ENCODE measurements around the gene PDZD2.

Gene PDZD2

GRCh38 chr5:31924005-31924404 lies 285.1 kb downstream of the PDZD2 start:
- no peak overlapping the region for H2AFZ ChIP-seq (ENCODE audit: low read length)
- H3K27me3 ChIP-seq (replicated peaks; ENCODE audit: insufficient read depth, low read length) = no peaks in the 10 kb centered on the region
- no peaks in the 10 kb centered on the region for H3K4me1 ChIP-seq (ENCODE audit: low read length)
- no peak overlapping the region for H3K4me2 ChIP-seq (ENCODE audit: low read depth, low read length)
- no peak overlapping the region for H3K9ac ChIP-seq (ENCODE audit: low read length)
- H3F3A ChIP-seq (ENCODE audit: insufficient read depth, low read length) = no peaks in the 10 kb centered on the region
- no peaks in the 10 kb centered on the region for H3K9me3 ChIP-seq (replicated peaks; ENCODE audit: insufficient read depth, low read length)
- no peak for DNase-seq
- no peak overlapping the region for H3K27ac ChIP-seq (ENCODE audit: low read length)
- H3K4me3 ChIP-seq (ENCODE audit: low read length) = no peak overlapping the region
- H3K9me2 ChIP-seq (replicated peaks; ENCODE audit: insufficient read depth, low read length) = no peaks in the 10 kb centered on the region
- TF ChIP-seq CTCF (IDR thresholded peaks at IDR 0.05; ENCODE audit: low read length) = no peak
- TF ChIP-seq EZH2 (optimal IDR thresholded peaks at IDR 0.05; ENCODE audit: low read depth, low read length) = no peak
- no peak for TF ChIP-seq EZH2phosphoT487 (IDR thresholded peaks at IDR 0.05; ENCODE audit: low read length)
- H4K20me1 ChIP-seq (ENCODE audit: insufficient read depth, low read length) = no peaks in the 10 kb centered on the region
- no peaks in the 10 kb centered on the region for H3K36me3 ChIP-seq (replicated peaks; ENCODE audit: insufficient read depth, low read length)
- H3K79me2 ChIP-seq (ENCODE audit: low read length) = no peaks in the 10 kb centered on the region

- Histone ChIP-seq H3K36me3 (replicated peaks; ENCODE audit: insufficient read depth, low read length) (no peaks in the 10 kb centered on the region), H3F3A (ENCODE audit: insufficient read depth, low read length) (no peaks in the 10 kb centered on the region), H2AFZ (ENCODE audit: low read length) (no peak overlapping the region), H3K27ac (ENCODE audit: low read length) (no peak overlapping the region), H3K4me3 (ENCODE audit: low read length) (no peak overlapping the region), H3K9ac (ENCODE audit: low read length) (no peak overlapping the region), H3K79me2 (ENCODE audit: low read length) (no peaks in the 10 kb centered on the region), H3K4me1 (ENCODE audit: low read length) (no peaks in the 10 kb centered on the region), H3K4me2 (ENCODE audit: low read depth, low read length) (no peak overlapping the region), H3K9me2 (replicated peaks; ENCODE audit: insufficient read depth, low read length) (no peaks in the 10 kb centered on the region), H3K27me3 (replicated peaks; ENCODE audit: insufficient read depth, low read length) (no peaks in the 10 kb centered on the region), H3K9me3 (replicated peaks; ENCODE audit: insufficient read depth, low read length) (no peaks in the 10 kb centered on the region), H4K20me1 (ENCODE audit: insufficient read depth, low read length) (no peaks in the 10 kb centered on the region)
- DNase-seq = no peak
- TF ChIP-seq CTCF (IDR thresholded peaks at IDR 0.05; ENCODE audit: low read length) = no peak
- TF ChIP-seq EZH2phosphoT487 (IDR thresholded peaks at IDR 0.05; ENCODE audit: low read length) = no peak
- no peak for TF ChIP-seq EZH2 (optimal IDR thresholded peaks at IDR 0.05; ENCODE audit: low read depth, low read length)
Measured at GRCh38 chr5:31931874-31932273, 292.9 kb downstream of the PDZD2 start.

- no peaks in the 10 kb centered on the region for H3K79me2 ChIP-seq (ENCODE audit: low read length)
- H3K9ac ChIP-seq (ENCODE audit: low read length) = no peak overlapping the region
- no peak overlapping the region for H2AFZ ChIP-seq (ENCODE audit: low read length)
- no peak for TF ChIP-seq CTCF (IDR thresholded peaks at IDR 0.05; ENCODE audit: low read length)
- no peak for TF ChIP-seq EZH2 (optimal IDR thresholded peaks at IDR 0.05; ENCODE audit: low read depth, low read length)
- TF ChIP-seq EZH2phosphoT487 (IDR thresholded peaks at IDR 0.05; ENCODE audit: low read length) = no peak
- H3K9me3 ChIP-seq (replicated peaks; ENCODE audit: insufficient read depth, low read length) = no peaks in the 10 kb centered on the region
- H3K4me2 ChIP-seq (ENCODE audit: low read depth, low read length) = no peak overlapping the region
- no peak overlapping the region for H3K27ac ChIP-seq (ENCODE audit: low read length)
- H3F3A ChIP-seq (ENCODE audit: insufficient read depth, low read length) = no peaks in the 10 kb centered on the region
- H3K4me1 ChIP-seq (ENCODE audit: low read length) = no peaks in the 10 kb centered on the region
- no peaks in the 10 kb centered on the region for H3K36me3 ChIP-seq (replicated peaks; ENCODE audit: insufficient read depth, low read length)
- no peaks in the 10 kb centered on the region for H3K27me3 ChIP-seq (replicated peaks; ENCODE audit: insufficient read depth, low read length)
- no peak for DNase-seq
- no peak overlapping the region for H3K4me3 ChIP-seq (ENCODE audit: low read length)
- H3K9me2 ChIP-seq (replicated peaks; ENCODE audit: insufficient read depth, low read length) = no peaks in the 10 kb centered on the region
- H4K20me1 ChIP-seq (ENCODE audit: insufficient read depth, low read length) = no peaks in the 10 kb centered on the region
Measured at GRCh38 chr5:31934156-31934555, 295.2 kb downstream of the PDZD2 start.

Measured in MM.1S (cell line).